Heart left ventricle (tissue), 13 donors: ENCODE data around the gene F7.

Experiments
- POLR2A ChIP-seq, 2 donors: fragments of 450-650 bp; IDR thresholded peaks; one replicate each; pipeline ENCODE4 v1.6.1; 2017; ENCODE audit warnings: antibody characterized with exemption in 2 of 2, mild to moderate bottlenecking in 2 of 2, moderate library complexity in 2 of 2
- TF ChIP-seq, protein P1 (sequence below), 12 donors: fragments of 200-600 bp; sonication (generic) in 4 of 12; IDR thresholded peaks; one replicate each; pipeline versions ENCODE4 v1.5.0 to v1.8.0; 2018 to 2022; ENCODE audit warnings: antibody characterized with exemption in 12 of 12, mild to moderate bottlenecking in 5 of 12
- donor health status: ischemic (EF 13 %, LVEDD 7.1; RV severe dilation, severe dysfunction).
- donor health status: DM: no; HTN: yes; CAD: no.
- donor health status: DM: no; HTN: no; CAD: no.
- donor health status: ischemic (EF 25% LVEDD 6.9; RV normal size, moderate dysfunction).
- donor health status: ischemic (EF 25% LVEDD 5.7; RV mildly dilated, moderate dysfunction).
- donor health status: ischemic (EF 35%, LVEDD 5.7; RV mildly dilated, moderate dysfunction).
- donor health status: nonischemic (EF 11% LVEDD 7.7; RV severe dilation, severe dysfunction).
- donor health status: DM: yes; HTN: yes; CAD: no.
- donor health status: PGD.
- donor health status: ischemic (EF 29% LVEDD 5.4; RV normal size, mild dysfunction).
- donor health status: nonischemic (EF 23%, LVEDD 6.1; RV moderate dilation, normal function).

DNA sequence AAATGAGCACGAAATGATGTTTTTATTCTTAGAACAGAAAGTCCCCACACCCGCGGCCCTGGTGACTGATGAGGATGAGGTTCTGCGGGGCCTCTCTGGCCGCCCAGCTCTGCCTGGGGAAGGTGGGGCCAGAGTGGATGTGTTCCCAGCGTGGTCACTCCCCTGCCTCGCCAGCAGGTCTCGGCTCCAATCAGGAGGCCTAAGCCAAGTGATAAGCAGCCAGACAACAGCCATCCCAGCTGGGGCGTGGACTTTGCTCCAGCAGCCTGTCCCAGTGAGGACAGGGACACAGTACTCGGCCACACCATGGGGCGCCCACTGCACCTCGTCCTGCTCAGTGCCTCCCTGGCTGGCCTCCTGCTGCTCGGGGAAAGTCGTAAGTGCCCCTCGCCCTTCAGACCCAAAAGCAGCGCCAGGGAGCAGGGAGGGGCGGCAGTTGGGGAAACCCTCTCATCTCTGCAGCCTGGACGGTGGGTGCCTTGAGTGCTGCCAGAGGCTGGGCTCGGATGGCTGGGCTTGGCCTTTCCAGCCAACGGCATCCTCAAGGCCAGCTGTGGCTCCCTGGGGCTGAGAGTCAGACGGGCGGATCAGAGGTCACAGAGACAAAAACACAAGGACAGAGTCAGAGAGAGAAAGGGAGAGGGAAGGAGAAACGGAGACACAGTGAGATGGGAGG, 17.1 kb downstream of the F7 start, which contains the start of gene F10:
- TF ChIP-seq, protein P1, sequence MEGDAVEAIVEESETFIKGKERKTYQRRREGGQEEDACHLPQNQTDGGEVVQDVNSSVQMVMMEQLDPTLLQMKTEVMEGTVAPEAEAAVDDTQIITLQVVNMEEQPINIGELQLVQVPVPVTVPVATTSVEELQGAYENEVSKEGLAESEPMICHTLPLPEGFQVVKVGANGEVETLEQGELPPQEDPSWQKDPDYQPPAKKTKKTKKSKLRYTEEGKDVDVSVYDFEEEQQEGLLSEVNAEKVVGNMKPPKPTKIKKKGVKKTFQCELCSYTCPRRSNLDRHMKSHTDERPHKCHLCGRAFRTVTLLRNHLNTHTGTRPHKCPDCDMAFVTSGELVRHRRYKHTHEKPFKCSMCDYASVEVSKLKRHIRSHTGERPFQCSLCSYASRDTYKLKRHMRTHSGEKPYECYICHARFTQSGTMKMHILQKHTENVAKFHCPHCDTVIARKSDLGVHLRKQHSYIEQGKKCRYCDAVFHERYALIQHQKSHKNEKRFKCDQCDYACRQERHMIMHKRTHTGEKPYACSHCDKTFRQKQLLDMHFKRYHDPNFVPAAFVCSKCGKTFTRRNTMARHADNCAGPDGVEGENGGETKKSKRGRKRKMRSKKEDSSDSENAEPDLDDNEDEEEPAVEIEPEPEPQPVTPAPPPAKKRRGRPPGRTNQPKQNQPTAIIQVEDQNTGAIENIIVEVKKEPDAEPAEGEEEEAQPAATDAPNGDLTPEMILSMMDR (IDR thresholded peaks at IDR 0.05) = no peak
- peak in 1 of 2 donors; percentile 28 for TF ChIP-seq POLR2A (IDR thresholded peaks at IDR 0.05)
